Measurements from ENCODE around the gene ARIH2. TPM values are rescaled to one million over a fixed set of nuclear protein-coding genes. Genes with fewer than 3 reads are reported as not detected.

ARIH2 gene
- total and polyA plus RNA-seq, 2 donors (not counting 3 experiments of a cell fraction or from before 2014, with no cell fraction given): 59.7 to 85.5 TPM

GRCh38 chr3:48938689-48939088 is 20.0 kb downstream of the ARIH2 start:
- BruUV-seq (replicated peaks): no TSS peak
- H3K27ac ChIP-seq (ENCODE audit: insufficient read depth, low read depth, low read length): no peak overlapping the region
- intact Hi-C loops (cut with micrococcal nuclease) (no loop called here), dilution Hi-C loops (cut with MboI; ENCODE audit: extremely low pct_ligation_motif_present, low sequenced_read_pairs) (no loop called here)
- no peak overlapping the region for H3K9ac ChIP-seq (replicated peaks; ENCODE audit: extremely low read depth, insufficient read depth, low read length)
- no peak overlapping the region for H2AFZ ChIP-seq (ENCODE audit: low read depth, low read length)
- ChIA-PET POLR2A (no interaction called here), CTCF (no interaction called here)
- H3K36me3 ChIP-seq (ENCODE audit: control insufficient read depth in 2 of 2, extremely low read depth in 1 of 2, insufficient read depth in 2 of 2, low read length in 2 of 2): no peaks in the 10 kb centered on the region
- DNase-seq (ENCODE audit: low read depth, low spot score) (no peak), FAIRE-seq (no peak)
- H3K9me1 ChIP-seq (replicated peaks; ENCODE audit: control insufficient read depth, extremely low read depth, insufficient read depth, low read length): no peaks in the 10 kb centered on the region
- TF ChIP-seq MAX (IDR thresholded peaks at IDR 0.05; ENCODE audit: insufficient read depth, insufficient read length) (no peak), FOS (IDR thresholded peaks at IDR 0.05; ENCODE audit: borderline replicate concordance, insufficient read depth, low read length) (no peak), GATA2 (IDR thresholded peaks at IDR 0.05; ENCODE audit: insufficient read depth, insufficient read length, low read depth, low read length) (no peak), EZH2 (IDR thresholded peaks at IDR 0.05; ENCODE audit: borderline replicate concordance, low read depth, low read length, severe bottlenecking) (no peak), MYC (IDR thresholded peaks at IDR 0.05; ENCODE audit: low read depth, low read length) (no peak), POLR2AphosphoS5 (IDR thresholded peaks at IDR 0.05; ENCODE audit: insufficient read depth, low read depth, low read length) (no peak), JUN (IDR thresholded peaks at IDR 0.05; ENCODE audit: borderline replicate concordance, insufficient read depth, insufficient read length, low read depth) (no peak), POLR2A (IDR thresholded peaks at IDR 0.05; ENCODE audit: low read depth, low read length) (no peak)
- TF ChIP-seq, protein P1, sequence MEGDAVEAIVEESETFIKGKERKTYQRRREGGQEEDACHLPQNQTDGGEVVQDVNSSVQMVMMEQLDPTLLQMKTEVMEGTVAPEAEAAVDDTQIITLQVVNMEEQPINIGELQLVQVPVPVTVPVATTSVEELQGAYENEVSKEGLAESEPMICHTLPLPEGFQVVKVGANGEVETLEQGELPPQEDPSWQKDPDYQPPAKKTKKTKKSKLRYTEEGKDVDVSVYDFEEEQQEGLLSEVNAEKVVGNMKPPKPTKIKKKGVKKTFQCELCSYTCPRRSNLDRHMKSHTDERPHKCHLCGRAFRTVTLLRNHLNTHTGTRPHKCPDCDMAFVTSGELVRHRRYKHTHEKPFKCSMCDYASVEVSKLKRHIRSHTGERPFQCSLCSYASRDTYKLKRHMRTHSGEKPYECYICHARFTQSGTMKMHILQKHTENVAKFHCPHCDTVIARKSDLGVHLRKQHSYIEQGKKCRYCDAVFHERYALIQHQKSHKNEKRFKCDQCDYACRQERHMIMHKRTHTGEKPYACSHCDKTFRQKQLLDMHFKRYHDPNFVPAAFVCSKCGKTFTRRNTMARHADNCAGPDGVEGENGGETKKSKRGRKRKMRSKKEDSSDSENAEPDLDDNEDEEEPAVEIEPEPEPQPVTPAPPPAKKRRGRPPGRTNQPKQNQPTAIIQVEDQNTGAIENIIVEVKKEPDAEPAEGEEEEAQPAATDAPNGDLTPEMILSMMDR (IDR thresholded peaks at IDR 0.05; ENCODE audit: extremely low read depth in 1 of 2, insufficient read depth in 1 of 2, low read depth in 1 of 2, low read length in 2 of 2): no peak
- no peaks in the 10 kb centered on the region for H3K9me3 ChIP-seq (replicated peaks; ENCODE audit: control insufficient read depth, insufficient read depth, low read length)
- peaks cover 2% of the 10 kb centered on the region for H4K20me1 ChIP-seq (replicated peaks; ENCODE audit: control insufficient read depth, extremely low read depth, insufficient read depth, low read length)
- no peaks in the 10 kb centered on the region for H3K27me3 ChIP-seq (ENCODE audit: control insufficient read depth in 2 of 2, insufficient read depth in 2 of 2, low read length in 2 of 2)
- H3K79me2 ChIP-seq (ENCODE audit: control insufficient read depth, insufficient read depth, low read length): peaks cover 41% of the 10 kb centered on the region
- H3K4me3 ChIP-seq (replicated peaks in 1 of 3; ENCODE audit: insufficient read depth in 1 of 3, low read depth in 1 of 3, low read length in 3 of 3): no peak overlapping the region
- H3K4me1 ChIP-seq (ENCODE audit: control insufficient read depth, extremely low read depth, insufficient read depth, low read length): no peaks in the 10 kb centered on the region
- H3K4me2 ChIP-seq (ENCODE audit: insufficient read depth, low read length): no peak overlapping the region

All from endothelial cell of umbilical vein (primary cell).